GM08714 (cell line): ENCODE measurements around the gene ORAI1.
"Not testable (repeated sequence)": the region's sequence is repeated elsewhere in the genome, so short reads cannot be mapped to it uniquely, and the experiment has no call there.

ENCODE experiments used
- H3K4me3 ChIP-seq: fragments of 200-500 bp; sonication (Bioruptor generic); 2 replicates; pipeline ENCODE4 v1.5.1; 2014; ENCODE audit warnings: mild to moderate bottlenecking, low read length, inconsistent platforms
- ZNF274 ChIP-seq: IDR thresholded peaks from 2 replicates; pipeline ENCODE4 v1.6.1; 2012; ENCODE audit warnings: mild to moderate bottlenecking, low read depth, low read length

The ORAI1 gene

GRCh38 chr12:121651320-121651719 lies 25.0 kb downstream of the ORAI1 start:
- TF ChIP-seq ZNF274 = no peak

GRCh38 chr12:121652767-121653497 lies 26.6 kb downstream of the ORAI1 start:
- H3K4me3 ChIP-seq = no peak overlapping the region
- TF ChIP-seq ZNF274 = no peak

More at GRCh38 chr12:121651320-121651719, 25.0 kb downstream of the ORAI1 start:
- no peak overlapping the region for H3K4me3 ChIP-seq

- TF ChIP-seq ZNF274 = no peak
- no peak overlapping the region for H3K4me3 ChIP-seq
Observed at GRCh38 chr12:121653999-121654398, 27.7 kb downstream of the ORAI1 start.

GRCh38 chr12:121656122-121656521 lies 29.8 kb downstream of the ORAI1 start:
- H3K4me3 ChIP-seq = no peak overlapping the region
- TF ChIP-seq ZNF274 = no peak

- TF ChIP-seq ZNF274 = no peak
- no peak overlapping the region for H3K4me3 ChIP-seq
Observed at GRCh38 chr12:121657305-121658008, 31.1 kb downstream of the ORAI1 start.

GRCh38 chr12:121661353-121662105 lies 35.2 kb downstream of the ORAI1 start:
- not testable (repeated sequence) for H3K4me3 ChIP-seq

GRCh38 chr12:121663610-121663929 lies 37.2 kb downstream of the ORAI1 start:
- H3K4me3 ChIP-seq = no peak overlapping the region
- no peak for TF ChIP-seq ZNF274

GRCh38 chr12:121666829-121667228 lies 40.5 kb downstream of the ORAI1 start:
- not testable (repeated sequence) for H3K4me3 ChIP-seq

- no peak for TF ChIP-seq ZNF274
- no peak overlapping the region for H3K4me3 ChIP-seq
Observed at GRCh38 chr12:121668750-121669520, 42.6 kb downstream of the ORAI1 start.

GRCh38 chr12:121669521-121669900 lies 43.2 kb downstream of the ORAI1 start, which contains the start of gene MORN3:
Gene MORN3 (minus strand): TSS chr12:121669654. CDS start chr12:121669483, 171 bp downstream.
- no peak within 1 kb of the TSS for H3K4me3 ChIP-seq

GRCh38 chr12:121673013-121673511 lies 46.7 kb downstream of the ORAI1 start:
- no peak for TF ChIP-seq ZNF274
- no peak overlapping the region; the same call in 1 of the 2 replicates for H3K4me3 ChIP-seq

More at GRCh38 chr12:121669521-121669900, 43.2 kb downstream of the ORAI1 start, which contains the start of gene MORN3:
- TF ChIP-seq ZNF274 = no peak

GRCh38 chr12:121676190-121676589 lies 49.9 kb downstream of the ORAI1 start:
- H3K4me3 ChIP-seq = no peak overlapping the region
- no peak for TF ChIP-seq ZNF274

- no peak for TF ChIP-seq ZNF274
- no peak overlapping the region for H3K4me3 ChIP-seq
Observed at GRCh38 chr12:121678305-121678704, 52.0 kb downstream of the ORAI1 start.

- no peak for TF ChIP-seq ZNF274
Observed at GRCh38 chr12:121678716-121679300, 52.5 kb downstream of the ORAI1 start.

GRCh38 chr12:121679661-121680197 lies 53.4 kb downstream of the ORAI1 start:
- not testable (repeated sequence) for H3K4me3 ChIP-seq

More at GRCh38 chr12:121678716-121679300, 52.5 kb downstream of the ORAI1 start:
- H3K4me3 ChIP-seq = no peak overlapping the region
